ENCODE measurements around the gene TBX10. TPM values are rescaled to one million over a fixed set of nuclear protein-coding genes. Genes with fewer than 3 reads are reported as not detected.
A peak's percentile ranks its signal among the peaks of the same experiment; 100 is the strongest.

Gene TBX10
- total and polyA plus RNA-seq, 9 donors = not detected

- WGBS, 3 donors = 8 to 12% (median 9%) methylated on average over 33 of the region's 33 CpGs
- Histone ChIP-seq H3K27ac (peak overlapping the region; percentile 97 to 98), H3K4me1 (ENCODE audit: insufficient read depth) (peaks cover 7% of the 10 kb centered on the region), H3K9me3 (no peaks in the 10 kb centered on the region), H3K27me3 (no peaks in the 10 kb centered on the region), H3K4me3 (peak overlapping the region; percentile 90), H3K36me3 (no peaks in the 10 kb centered on the region)
- peak; percentile 74 to 84 (median 78) for DNase-seq
- TF ChIP-seq CTCF (IDR thresholded peaks at IDR 0.05) (no peak), POLR2A (IDR thresholded peaks at IDR 0.05) (peak; percentile 22)
- intact Hi-C loops (cut with DNase I) = loop anchor here in 1 of 4 donors (5.0 kb wide), 1 partner anchor 157 kb away; the partner anchor contains the start of gene RPS6KB2
These were observed 55.2 kb downstream of the TBX10 start for GRCh38 chr11:67584205-67584880.

- 1 to 2% (median 2%) methylated on average over 38 to 81 of the region's 81 CpGs for WGBS, 3 donors
- TF ChIP-seq CTCF (IDR thresholded peaks at IDR 0.05) (peak; percentile 76 to 98 (median 96)), POLR2A (IDR thresholded peaks at IDR 0.05) (peak; percentile 92), EP300 (IDR thresholded peaks at IDR 0.05) (no peak)
- intact Hi-C loops (cut with DNase I) = loop anchor here in 1 of 4 donors (5.0 kb wide), 1 partner anchor 156 kb away; the partner anchor contains the start of gene RPS6KB2
- Histone ChIP-seq H3K36me3 (no peaks in the 10 kb centered on the region), H3K9me3 (no peaks in the 10 kb centered on the region), H3K4me1 (ENCODE audit: insufficient read depth) (peaks cover 7% of the 10 kb centered on the region), H3K4me3 (peak within 1 kb of the TSS; percentile 90), H3K27me3 (no peaks in the 10 kb centered on the region), H3K27ac (peak within 1 kb of the TSS; percentile 97 to 98)
- DNase-seq = peak; percentile 93 to 96 (median 94)
These were observed 56.0 kb downstream of the TBX10 start, which contains the start of gene GSTP1 for GRCh38 chr11:67583247-67584204. Gene GSTP1, plus strand, starts transcription at chr11:67583812. Its CDS starts 32 bp downstream, at chr11:67583844.

- H3K9me3 ChIP-seq = no peaks in the 10 kb centered on the region
- H3K4me3 ChIP-seq = no peak overlapping the region
- no peak for DNase-seq
- H3K4me1 ChIP-seq (ENCODE audit: insufficient read depth) = peaks cover 7% of the 10 kb centered on the region
- TF ChIP-seq EP300 (IDR thresholded peaks at IDR 0.05) (no peak), CTCF (IDR thresholded peaks at IDR 0.05) (no peak), POLR2A (IDR thresholded peaks at IDR 0.05) (no peak)
- H3K27ac ChIP-seq = no peak overlapping the region
- intact Hi-C loops (cut with DNase I) = loop anchor here in 1 of 4 donors (5.0 kb wide), 1 partner anchor 155 kb away; the partner anchor contains the start of gene RPS6KB2
- H3K27me3 ChIP-seq = no peaks in the 10 kb centered on the region
- 76 to 79% (median 77%) methylated on average over 4 of the region's 4 CpGs for WGBS, 3 donors
- H3K36me3 ChIP-seq = no peaks in the 10 kb centered on the region
These were observed 57.6 kb downstream of the TBX10 start for GRCh38 chr11:67582011-67582410.

GRCh38 chr11:67581469-67581868 is 58.1 kb downstream of the TBX10 start:
- intact Hi-C loops (cut with DNase I) = loop anchor here in 1 of 4 donors (5.0 kb wide), 1 partner anchor 154 kb away; the partner anchor contains the start of gene RPS6KB2
- H3K9me3 ChIP-seq = no peaks in the 10 kb centered on the region
- H3K36me3 ChIP-seq = no peaks in the 10 kb centered on the region
- no peak for TF ChIP-seq CTCF (IDR thresholded peaks at IDR 0.05)
- TF ChIP-seq EP300 (IDR thresholded peaks at IDR 0.05) = no peak
- no peak for TF ChIP-seq POLR2A (IDR thresholded peaks at IDR 0.05)
- H3K27ac ChIP-seq = no peak overlapping the region
- no peaks in the 10 kb centered on the region for H3K27me3 ChIP-seq
- peaks cover 7% of the 10 kb centered on the region for H3K4me1 ChIP-seq (ENCODE audit: insufficient read depth)
- WGBS, 3 donors = 50 to 57% (median 56%) methylated on average over 11 of the region's 11 CpGs
- no peak for DNase-seq
- no peak overlapping the region for H3K4me3 ChIP-seq
